ENCODE measurements around the gene POGK.

Gene POGK

DNA sequence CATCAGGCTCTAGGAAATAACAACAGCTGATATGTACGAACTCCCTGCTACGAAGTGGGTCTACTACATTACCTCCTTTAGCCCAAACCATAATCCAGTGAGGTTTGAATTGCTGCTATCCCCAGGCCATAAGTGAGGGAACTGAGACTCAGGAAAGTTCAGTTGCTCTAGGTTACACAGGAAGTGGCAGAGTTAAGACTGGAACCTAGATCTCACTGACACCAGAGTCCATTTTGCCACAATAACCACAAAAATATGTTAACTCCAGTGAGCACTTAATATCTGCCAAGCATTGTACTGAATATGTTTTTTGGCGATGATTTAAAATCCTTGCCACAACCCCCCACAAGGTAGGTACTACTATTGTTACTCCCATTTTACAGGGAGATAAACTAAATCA lies 45.7 kb downstream of the POGK start:
- Histone ChIP-seq H3K4me2 (ENCODE audit: insufficient read depth, low read length, poor library complexity, severe bottlenecking) (no peak overlapping the region), H4K91ac (ENCODE audit: low read depth, low read length, poor library complexity) (no peak overlapping the region), H2AFZ (ENCODE audit: low read length) (no peak overlapping the region), H3K4me1 (ENCODE audit: control insufficient read depth in 2 of 2, insufficient read depth in 1 of 2, low read depth in 1 of 2, low read length in 2 of 2) (peaks cover 7 to 27% of the 10 kb centered on the region in 2 donors), H3K4me3 (ENCODE audit: low read length in 2 of 2) (no peak overlapping the region), H3K18ac (ENCODE audit: low read length) (no peak overlapping the region), H2BK120ac (ENCODE audit: low read depth, low read length) (no peak overlapping the region), H3K4ac (ENCODE audit: low read length) (no peak overlapping the region), H3K36me3 (replicated peaks in 1 of 2; ENCODE audit: control insufficient read depth in 2 of 2, insufficient read depth in 2 of 2, low read length in 2 of 2) (no peaks in the 10 kb centered on the region), H3K23ac (ENCODE audit: low read depth, low read length, poor library complexity) (no peak overlapping the region), H2AK5ac (ENCODE audit: low read depth, low read length) (no peak overlapping the region), H3K27me3 (ENCODE audit: control insufficient read depth in 3 of 3, insufficient read depth in 3 of 3, low read depth in 1 of 3, low read length in 3 of 3) (peaks cover 0 to 7% (median 0%) of the 10 kb centered on the region in 3 experiments), H4K8ac (ENCODE audit: low read depth, low read length) (no peak overlapping the region), H3K9ac (ENCODE audit: low read depth, low read length, poor library complexity) (no peak overlapping the region), H3K14ac (ENCODE audit: low read length) (no peak overlapping the region), H2BK15ac (ENCODE audit: low read length) (no peak overlapping the region), H3K9me3 (replicated peaks in 1 of 2; ENCODE audit: control insufficient read depth in 2 of 2, insufficient read depth in 1 of 2, low read depth in 1 of 2, low read length in 2 of 2) (no peaks in the 10 kb centered on the region), H2BK12ac (ENCODE audit: low read length) (no peak overlapping the region), H3K27ac (replicated peaks; ENCODE audit: low read length) (no peak overlapping the region), H2BK5ac (ENCODE audit: low read length) (no peak overlapping the region), H3K79me1 (ENCODE audit: low read depth, low read length) (no peaks in the 10 kb centered on the region)
- DNase-seq (ENCODE audit: low spot score), result no peak
- WGBS, 2 donors (ENCODE audit: extremely low coverage in 2 of 2, insufficient read length in 2 of 2, insufficient replicate concordance in 1 of 2), result no CpG with 5 or more reads among the region's 3 CpGs

- peaks cover 0 to 5% (median 0%) of the 10 kb centered on the region in 3 experiments for H3K27me3 ChIP-seq (ENCODE audit: control insufficient read depth in 3 of 3, insufficient read depth in 3 of 3, low read depth in 1 of 3, low read length in 3 of 3)
- no peak overlapping the region for H2AK5ac ChIP-seq (ENCODE audit: low read depth, low read length)
- H3K14ac ChIP-seq (ENCODE audit: low read length), result no peak overlapping the region
- no peak overlapping the region for H2AFZ ChIP-seq (ENCODE audit: low read length)
- no peaks in the 10 kb centered on the region for H3K36me3 ChIP-seq (replicated peaks in 1 of 2; ENCODE audit: control insufficient read depth in 2 of 2, insufficient read depth in 2 of 2, low read length in 2 of 2)
- H3K18ac ChIP-seq (ENCODE audit: low read length), result no peak overlapping the region
- peak; percentile 29 for DNase-seq (ENCODE audit: low spot score)
- no peak overlapping the region for H3K4me2 ChIP-seq (ENCODE audit: insufficient read depth, low read length, poor library complexity, severe bottlenecking)
- no peak overlapping the region for H2BK15ac ChIP-seq (ENCODE audit: low read length)
- no peaks in the 10 kb centered on the region for H3K79me1 ChIP-seq (ENCODE audit: low read depth, low read length)
- no peak overlapping the region for H3K4me3 ChIP-seq (ENCODE audit: low read length in 2 of 2)
- WGBS, 2 donors (ENCODE audit: extremely low coverage in 2 of 2, insufficient read length in 2 of 2, insufficient replicate concordance in 1 of 2), result no CpG with 5 or more reads among the region's 4 CpGs
- no peak overlapping the region for H3K27ac ChIP-seq (replicated peaks; ENCODE audit: low read length)
- H2BK5ac ChIP-seq (ENCODE audit: low read length), result no peak overlapping the region
- H4K91ac ChIP-seq (ENCODE audit: low read depth, low read length, poor library complexity), result no peak overlapping the region
- no peak overlapping the region for H2BK120ac ChIP-seq (ENCODE audit: low read depth, low read length)
- H3K23ac ChIP-seq (ENCODE audit: low read depth, low read length, poor library complexity), result no peak overlapping the region
- H4K8ac ChIP-seq (ENCODE audit: low read depth, low read length), result no peak overlapping the region
- no peak overlapping the region for H3K4ac ChIP-seq (ENCODE audit: low read length)
- peaks cover 0 to under 1% of the 10 kb centered on the region in 2 donors for H3K9me3 ChIP-seq (replicated peaks in 1 of 2; ENCODE audit: control insufficient read depth in 2 of 2, insufficient read depth in 1 of 2, low read depth in 1 of 2, low read length in 2 of 2)
- H2BK12ac ChIP-seq (ENCODE audit: low read length), result no peak overlapping the region
- no peak overlapping the region for H3K9ac ChIP-seq (ENCODE audit: low read depth, low read length, poor library complexity)
- H3K4me1 ChIP-seq (ENCODE audit: control insufficient read depth in 2 of 2, insufficient read depth in 1 of 2, low read depth in 1 of 2, low read length in 2 of 2), result peaks cover 7 to 27% of the 10 kb centered on the region in 2 donors
Measured at GRCh38 chr1:166888373-166889111, 49.3 kb downstream of the POGK start.

DNA sequence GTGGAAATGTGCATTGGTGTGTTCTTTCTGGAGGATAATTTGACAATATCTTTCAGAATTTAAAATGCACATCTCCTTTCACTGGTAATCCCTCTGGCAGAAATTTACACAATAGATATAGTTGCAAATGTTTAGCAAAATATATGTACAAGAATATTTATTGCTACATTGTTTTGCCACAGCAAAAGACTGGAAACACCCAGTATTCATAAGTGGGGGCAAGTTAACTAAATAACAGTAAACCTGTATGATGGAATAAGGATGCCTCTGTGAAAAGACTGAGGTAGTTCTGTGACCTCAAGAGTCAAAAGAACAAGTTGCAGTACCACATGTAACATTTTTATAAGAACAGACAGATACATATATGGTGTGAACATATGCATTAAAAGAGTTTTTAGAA lies 50.5 kb downstream of the POGK start:
- DNase-seq (ENCODE audit: low spot score), result no peak
- Histone ChIP-seq H2BK120ac (ENCODE audit: low read depth, low read length) (no peak overlapping the region), H3K18ac (ENCODE audit: low read length) (no peak overlapping the region), H2BK5ac (ENCODE audit: low read length) (no peak overlapping the region), H3K4me3 (ENCODE audit: low read length in 2 of 2) (no peak overlapping the region), H3K27me3 (ENCODE audit: control insufficient read depth in 3 of 3, insufficient read depth in 3 of 3, low read depth in 1 of 3, low read length in 3 of 3) (no peaks in the 10 kb centered on the region), H3K79me1 (ENCODE audit: low read depth, low read length) (no peaks in the 10 kb centered on the region), H3K36me3 (replicated peaks in 1 of 2; ENCODE audit: control insufficient read depth in 2 of 2, insufficient read depth in 2 of 2, low read length in 2 of 2) (no peaks in the 10 kb centered on the region), H3K4me1 (ENCODE audit: control insufficient read depth in 2 of 2, insufficient read depth in 1 of 2, low read depth in 1 of 2, low read length in 2 of 2) (peaks cover 7 to 27% of the 10 kb centered on the region in 2 donors), H3K27ac (replicated peaks; ENCODE audit: low read length) (no peak overlapping the region), H4K91ac (ENCODE audit: low read depth, low read length, poor library complexity) (no peak overlapping the region), H3K23ac (ENCODE audit: low read depth, low read length, poor library complexity) (no peak overlapping the region), H2AK5ac (ENCODE audit: low read depth, low read length) (no peak overlapping the region), H3K9ac (ENCODE audit: low read depth, low read length, poor library complexity) (no peak overlapping the region), H3K4me2 (ENCODE audit: insufficient read depth, low read length, poor library complexity, severe bottlenecking) (no peak overlapping the region), H3K9me3 (replicated peaks in 1 of 2; ENCODE audit: control insufficient read depth in 2 of 2, insufficient read depth in 1 of 2, low read depth in 1 of 2, low read length in 2 of 2) (peaks cover 0 to 3% of the 10 kb centered on the region in 2 donors), H3K4ac (ENCODE audit: low read length) (no peak overlapping the region), H2AFZ (ENCODE audit: low read length) (no peak overlapping the region), H4K8ac (ENCODE audit: low read depth, low read length) (no peak overlapping the region), H2BK15ac (ENCODE audit: low read length) (no peak overlapping the region), H2BK12ac (ENCODE audit: low read length) (no peak overlapping the region), H3K14ac (ENCODE audit: low read length) (no peak overlapping the region)

GRCh38 chr1:166895766-166896165 lies 56.5 kb downstream of the POGK start:
- H3K79me1 ChIP-seq (ENCODE audit: low read depth, low read length), result no peaks in the 10 kb centered on the region
- no peaks in the 10 kb centered on the region for H3K27me3 ChIP-seq (ENCODE audit: control insufficient read depth in 3 of 3, insufficient read depth in 3 of 3, low read depth in 1 of 3, low read length in 3 of 3)
- no peak for DNase-seq (ENCODE audit: low spot score)

More at GRCh38 chr1:166895766-166896165, 56.5 kb downstream of the POGK start:
- H3K23ac ChIP-seq (ENCODE audit: low read depth, low read length, poor library complexity), result no peak overlapping the region
- no peak overlapping the region for H2AK5ac ChIP-seq (ENCODE audit: low read depth, low read length)
- WGBS, 2 donors (ENCODE audit: extremely low coverage in 2 of 2, insufficient read length in 2 of 2, insufficient replicate concordance in 1 of 2), result no CpG with 5 or more reads among the region's 4 CpGs
- H4K91ac ChIP-seq (ENCODE audit: low read depth, low read length, poor library complexity), result no peak overlapping the region
- H3K27ac ChIP-seq (replicated peaks; ENCODE audit: low read length), result no peak overlapping the region
- H2BK5ac ChIP-seq (ENCODE audit: low read length), result no peak overlapping the region
- no peaks in the 10 kb centered on the region for H3K4me1 ChIP-seq (ENCODE audit: control insufficient read depth in 2 of 2, insufficient read depth in 1 of 2, low read depth in 1 of 2, low read length in 2 of 2)
- H4K8ac ChIP-seq (ENCODE audit: low read depth, low read length), result no peak overlapping the region
- no peak overlapping the region for H2BK12ac ChIP-seq (ENCODE audit: low read length)
- H2BK15ac ChIP-seq (ENCODE audit: low read length), result no peak overlapping the region
- no peak overlapping the region for H3K4me3 ChIP-seq (ENCODE audit: low read length in 2 of 2)
- no peak overlapping the region for H3K18ac ChIP-seq (ENCODE audit: low read length)
- H3K14ac ChIP-seq (ENCODE audit: low read length), result no peak overlapping the region
- H3K9me3 ChIP-seq (replicated peaks in 1 of 2; ENCODE audit: control insufficient read depth in 2 of 2, insufficient read depth in 1 of 2, low read depth in 1 of 2, low read length in 2 of 2), result peaks cover 13 to 16% of the 10 kb centered on the region in 2 donors
- H3K9ac ChIP-seq (ENCODE audit: low read depth, low read length, poor library complexity), result no peak overlapping the region
- no peak overlapping the region for H2AFZ ChIP-seq (ENCODE audit: low read length)
- no peak overlapping the region for H3K4me2 ChIP-seq (ENCODE audit: insufficient read depth, low read length, poor library complexity, severe bottlenecking)
- H3K4ac ChIP-seq (ENCODE audit: low read length), result no peak overlapping the region
- H2BK120ac ChIP-seq (ENCODE audit: low read depth, low read length), result no peak overlapping the region
- peaks cover 0 to 2% of the 10 kb centered on the region in 2 donors for H3K36me3 ChIP-seq (replicated peaks in 1 of 2; ENCODE audit: control insufficient read depth in 2 of 2, insufficient read depth in 2 of 2, low read length in 2 of 2)
